Inferior parietal cortex (tissue), 1 donor: Measurements from ENCODE around the gene GRID2IP.

Experiments used
- DNase-seq: peaks from one replicate; pipeline ENCODE4 v3.0.0-alpha.2; 2016; ENCODE audit errors: extremely low spot score

Gene GRID2IP

DNA sequence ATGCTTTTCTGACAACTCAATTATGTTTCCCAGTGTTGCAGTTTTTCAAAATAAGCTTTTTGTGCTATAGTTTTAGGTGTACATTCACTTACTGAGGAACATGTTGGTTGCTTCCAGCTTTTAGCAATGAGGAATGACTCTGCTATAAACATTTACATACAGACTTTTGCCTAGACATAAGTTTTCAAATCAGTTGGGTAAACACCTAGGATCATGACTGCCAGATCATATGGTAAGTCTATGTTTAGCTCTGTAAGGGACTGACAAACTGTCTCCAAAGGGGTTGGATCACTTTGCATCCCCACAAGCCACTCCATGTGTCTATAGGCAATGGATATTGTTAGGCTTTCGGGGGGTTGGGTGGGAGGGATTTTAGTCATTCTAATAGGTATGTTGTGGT, 10.8 kb upstream of the GRID2IP start:
- DNase-seq: no peak

DNA sequence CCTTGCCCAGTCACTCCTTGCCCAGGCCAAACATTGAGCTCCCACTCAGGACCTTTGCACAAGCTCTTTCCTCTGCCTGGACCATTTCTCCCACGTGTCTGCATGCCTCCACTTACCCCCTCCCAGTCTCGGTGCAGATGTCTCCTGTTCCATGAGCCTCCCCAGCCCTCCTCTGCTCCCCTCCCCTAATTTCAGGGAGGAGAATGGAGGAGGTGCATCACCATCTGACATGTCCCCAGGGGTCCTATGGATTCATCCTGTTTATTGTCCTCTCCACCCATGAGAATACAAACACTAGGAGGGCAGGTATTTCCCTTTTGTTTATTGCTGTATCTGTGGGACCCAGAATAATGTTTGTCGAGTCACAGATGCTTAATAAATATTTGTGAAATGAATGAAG, 8.6 kb upstream of the GRID2IP start:
- no peak for DNase-seq

DNA sequence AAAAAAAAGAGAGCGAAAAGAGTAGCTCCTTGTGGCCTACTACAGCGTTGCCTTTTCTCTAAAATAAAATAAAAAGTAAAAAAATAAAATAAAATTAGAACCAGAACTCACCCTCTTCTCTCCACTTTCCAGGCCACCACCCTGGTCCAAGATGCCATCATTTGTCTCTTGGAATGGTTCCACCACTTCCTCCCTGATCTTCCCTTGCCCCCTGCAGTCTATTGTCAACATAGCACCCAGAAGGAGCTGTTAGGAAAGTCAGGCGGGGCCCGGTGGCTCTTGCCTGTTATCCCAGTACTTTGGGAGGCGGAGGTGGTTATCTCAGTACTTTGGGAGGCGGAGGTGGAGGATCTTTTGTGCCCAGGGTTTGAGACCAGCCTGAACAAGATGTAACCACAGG, 7.6 kb upstream of the GRID2IP start:
- DNase-seq: no peak

DNA sequence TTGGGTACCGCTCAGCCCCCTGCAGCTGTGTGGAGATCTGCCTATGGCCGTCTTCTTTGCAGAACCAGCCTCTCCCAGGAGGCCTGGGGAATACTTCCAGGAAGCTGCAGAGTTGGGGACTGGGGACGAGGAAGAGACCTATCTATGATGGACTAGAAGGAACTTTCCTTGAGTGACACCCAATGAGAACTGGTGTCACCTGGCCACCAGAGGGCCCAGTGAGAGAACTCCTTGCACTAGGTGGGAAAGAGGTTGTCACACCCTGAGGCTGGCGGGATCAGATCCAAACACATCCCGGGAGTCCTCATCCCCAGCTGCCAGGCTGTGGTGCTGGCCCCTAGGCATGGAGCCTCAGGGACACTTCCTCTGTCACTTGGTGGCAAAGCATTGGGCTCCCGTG, 4.9 kb upstream of the GRID2IP start:
- DNase-seq: no peak

DNA sequence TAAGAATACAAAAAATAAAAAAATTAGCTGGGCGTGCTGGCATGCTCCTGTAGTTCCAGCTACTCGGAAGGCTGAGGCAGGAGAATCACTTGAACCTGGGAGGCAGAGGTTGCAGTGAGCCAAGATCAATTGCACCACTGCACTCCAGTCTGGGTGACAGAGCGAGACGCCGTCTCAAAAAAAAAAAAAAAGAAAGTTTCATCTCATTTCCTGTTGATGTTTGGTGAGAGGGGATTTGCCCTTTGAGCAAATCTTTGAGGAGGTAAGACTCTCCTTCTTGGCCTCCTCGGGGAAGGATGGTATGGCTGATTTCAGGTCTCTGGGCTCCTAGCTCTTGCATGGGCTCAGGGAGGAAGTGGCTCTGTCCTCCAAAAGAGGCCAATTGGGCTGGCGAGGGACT, 3.6 kb upstream of the GRID2IP start:
- DNase-seq: no peak

DNA sequence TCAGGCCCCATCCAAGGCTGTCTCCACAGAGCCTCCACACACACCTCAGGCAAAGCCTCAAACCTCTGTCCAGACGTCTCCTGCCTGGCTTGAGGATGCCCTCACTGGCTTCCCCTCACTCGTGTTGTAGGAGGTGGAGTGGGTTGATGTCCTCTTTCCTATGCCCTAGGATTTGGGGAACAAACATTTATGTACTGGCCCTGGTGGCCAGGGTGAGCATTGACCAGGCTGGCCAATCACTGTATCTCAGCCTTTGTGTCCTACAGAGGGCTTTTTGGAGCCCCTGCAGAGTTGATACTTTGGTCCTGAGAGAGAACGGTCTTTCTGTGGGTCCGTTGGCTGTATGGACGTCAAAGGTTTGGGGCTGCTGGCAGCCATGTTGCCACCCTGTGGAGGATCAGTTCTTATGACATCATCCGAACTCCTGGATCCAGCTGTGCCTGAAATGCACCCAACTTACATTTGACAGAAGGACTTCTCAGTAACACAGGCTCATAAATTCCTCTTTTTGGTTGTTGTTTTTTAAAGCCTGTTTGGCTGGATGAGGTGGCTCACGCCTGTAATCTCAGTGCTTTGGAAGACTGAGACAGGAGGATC, 2.3 kb upstream of the GRID2IP start:
- no peak for DNase-seq

DNA sequence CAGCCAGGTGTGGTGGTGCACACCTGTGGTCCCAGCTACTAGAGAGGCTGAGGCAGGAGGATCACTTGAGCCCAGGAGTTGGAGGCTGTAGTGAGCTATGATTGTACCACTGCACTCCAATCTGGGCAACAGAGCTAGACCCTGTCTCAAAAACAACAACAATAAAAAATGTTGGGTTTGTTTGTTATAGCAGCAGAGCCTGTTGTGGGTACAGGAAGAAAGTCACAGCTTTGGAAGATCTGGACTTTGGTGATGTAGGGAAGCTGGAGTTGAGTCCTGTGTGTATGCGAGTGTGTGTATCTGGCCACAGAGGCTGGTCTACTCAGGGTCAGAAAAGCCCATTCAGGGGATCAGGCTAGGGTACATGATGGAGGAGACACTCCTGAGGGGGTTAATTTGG, 3.9 kb downstream of the GRID2IP start:
- no peak for DNase-seq

DNA sequence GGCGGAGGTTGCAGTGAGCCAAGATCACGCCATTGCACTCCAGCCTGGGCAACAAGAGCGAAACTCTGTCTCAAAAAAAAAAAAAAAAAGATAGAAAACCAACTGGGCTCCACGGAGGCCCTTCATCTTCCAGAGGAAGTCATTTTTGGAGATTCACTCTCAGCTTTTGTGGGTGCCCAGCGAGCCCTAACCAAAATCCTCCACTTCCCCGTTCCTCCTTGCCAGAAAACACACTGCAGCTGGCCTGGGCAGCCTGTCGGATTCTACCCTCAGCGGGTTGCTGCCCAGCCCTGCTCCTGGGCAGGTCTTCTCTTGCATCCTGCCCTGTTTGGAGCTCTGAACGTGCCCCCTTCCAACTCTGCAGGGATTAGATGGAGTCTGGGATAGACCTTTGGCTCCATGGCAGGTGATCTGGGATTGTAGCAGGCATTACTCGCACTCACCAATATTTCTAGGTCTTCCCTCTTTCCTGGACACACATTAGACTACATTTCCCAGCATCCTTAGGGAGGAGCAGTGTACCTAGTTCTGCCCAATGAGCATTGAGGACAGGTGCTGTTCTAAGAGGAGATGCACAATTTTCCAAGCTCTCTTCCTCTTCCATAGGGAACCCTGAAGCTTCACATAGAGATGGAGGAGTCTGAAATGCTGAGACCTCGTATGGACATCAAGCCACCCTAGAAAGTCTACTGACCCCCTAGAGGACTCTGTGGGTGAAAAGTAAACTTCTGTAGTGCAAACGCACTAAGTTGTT, 4.6 kb downstream of the GRID2IP start:
- DNase-seq: no peak

DNA sequence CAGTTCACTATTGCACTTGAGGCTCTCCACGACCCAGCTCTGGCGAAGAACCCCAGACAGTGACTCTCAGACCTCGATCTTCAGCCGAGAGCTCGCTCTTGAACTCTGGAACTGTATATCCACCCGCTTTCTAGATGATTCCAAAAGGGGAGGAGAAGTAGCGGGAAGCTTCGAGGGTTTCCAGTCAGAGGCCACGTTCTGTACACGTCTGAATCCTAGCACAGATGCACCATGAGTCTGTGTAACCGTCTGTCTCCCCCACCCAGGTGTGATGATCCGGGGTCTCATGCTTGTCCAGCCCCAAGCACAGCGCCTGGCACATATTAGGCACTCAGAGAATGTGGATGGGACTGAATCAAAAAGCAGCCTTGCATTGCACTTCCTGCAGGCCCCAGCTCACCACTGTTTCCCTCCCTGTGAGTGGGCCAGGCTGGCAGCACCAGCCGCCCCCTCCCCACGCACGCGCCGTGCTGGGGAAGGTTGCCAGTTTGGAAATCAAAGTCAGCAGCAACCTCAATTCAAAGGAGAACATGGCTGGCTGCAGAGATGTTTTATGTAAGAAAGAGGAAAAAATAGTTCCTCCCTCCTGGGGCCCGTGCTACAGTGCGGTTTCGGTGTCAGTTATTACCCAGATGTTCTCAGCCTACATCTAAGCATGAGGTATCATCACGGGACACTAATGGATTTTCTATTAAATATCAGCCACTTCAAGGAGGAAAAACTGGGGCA, 5.7 kb downstream of the GRID2IP start:
- no peak for DNase-seq

DNA sequence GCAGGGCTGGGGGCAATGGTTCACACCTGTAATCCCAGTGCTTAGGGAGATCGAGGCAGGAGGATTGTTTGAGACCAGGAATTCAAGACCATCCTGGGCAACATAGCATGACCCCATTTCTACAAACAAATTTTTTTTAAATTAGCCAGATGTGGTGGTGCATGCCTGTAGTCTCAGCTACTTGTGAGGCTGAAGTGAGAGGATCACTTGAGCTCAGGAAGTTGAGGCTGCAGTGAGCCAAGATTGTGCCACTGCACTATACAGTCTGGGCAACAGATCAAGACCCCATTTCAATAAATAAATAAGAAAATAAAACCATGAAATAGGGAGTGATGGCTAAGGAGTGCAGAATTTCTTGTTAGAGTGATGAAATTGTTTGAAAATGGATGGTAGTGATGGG, 8.9 kb downstream of the GRID2IP start:
- no peak for DNase-seq

DNA sequence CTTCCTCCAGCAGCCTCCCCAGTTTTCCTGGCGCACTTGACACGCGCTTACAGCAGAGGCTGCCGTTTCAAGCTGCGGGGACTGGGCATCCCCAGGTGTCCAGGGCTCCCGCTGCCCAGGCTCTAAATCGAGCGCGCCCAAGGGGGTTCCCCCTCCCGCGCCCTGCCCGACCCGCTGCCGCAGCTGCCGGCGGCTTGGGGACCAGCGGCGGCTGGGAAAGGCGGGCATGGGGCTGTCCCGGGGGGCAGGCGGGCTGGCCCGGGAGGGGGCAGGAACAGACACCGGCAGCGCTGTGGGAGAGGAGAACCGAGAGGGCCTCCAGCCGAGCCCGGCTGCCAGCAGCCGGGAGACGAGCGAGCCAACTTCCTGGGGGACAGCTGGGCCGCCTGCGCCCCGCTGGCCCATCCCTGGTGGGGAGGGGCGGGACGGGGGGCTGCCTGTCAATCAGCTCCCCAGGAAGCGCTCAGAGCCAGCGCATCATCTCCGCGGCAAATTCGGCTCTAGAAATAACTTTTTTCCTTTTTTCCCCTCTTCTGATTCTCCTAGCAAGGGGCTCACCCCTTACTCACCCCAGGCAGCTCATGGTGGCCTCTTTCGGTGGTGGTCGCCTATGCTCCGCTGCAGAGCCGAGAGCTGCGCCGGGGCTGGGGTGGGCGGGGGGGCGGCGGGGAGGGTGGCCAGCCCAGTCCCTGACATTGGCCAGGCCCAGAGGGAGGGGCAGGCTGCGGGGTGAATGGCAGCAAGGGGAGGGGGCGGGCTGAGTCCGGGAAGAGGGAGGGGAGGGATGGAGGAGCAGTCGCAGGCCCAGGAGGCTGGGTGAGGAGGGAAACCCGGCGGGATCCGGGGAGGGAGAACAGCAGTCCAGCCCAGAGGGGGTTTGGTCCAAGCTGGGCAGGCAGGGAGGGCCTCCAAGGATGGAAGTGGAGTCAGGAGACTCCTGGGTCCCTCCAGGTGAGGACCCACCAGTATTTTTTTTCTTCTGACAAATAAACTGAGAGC, 14.7 kb downstream of the GRID2IP start:
- DNase-seq: no peak

DNA sequence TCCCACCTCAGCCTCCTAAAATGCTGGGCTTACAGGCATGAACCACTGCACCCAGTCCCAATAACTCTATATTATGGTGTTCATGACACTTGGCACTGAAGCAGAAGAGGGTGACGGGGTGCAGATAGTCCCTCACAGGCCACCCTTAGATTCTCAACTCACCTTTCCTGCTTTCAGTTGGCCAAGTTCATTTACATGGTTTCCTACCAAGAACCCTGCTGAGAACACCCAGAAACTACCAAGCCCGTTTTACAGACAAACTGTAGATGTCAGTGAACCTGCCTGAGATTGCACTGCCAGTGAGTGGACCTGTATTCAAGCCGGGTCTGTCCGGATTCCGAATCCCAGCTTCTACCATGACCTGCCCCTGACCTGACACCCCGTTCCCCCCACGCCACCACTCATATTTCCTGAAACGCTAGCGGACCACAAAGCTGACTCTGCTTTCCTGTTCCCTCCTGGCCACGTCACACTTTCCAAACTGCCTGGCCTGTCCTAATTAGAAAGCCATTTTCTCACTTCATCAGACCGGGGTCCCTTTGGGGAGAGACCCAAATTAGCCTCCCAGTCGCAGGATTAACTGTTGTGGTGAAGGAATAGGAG, 17.3 kb downstream of the GRID2IP start:
- no peak for DNase-seq

DNA sequence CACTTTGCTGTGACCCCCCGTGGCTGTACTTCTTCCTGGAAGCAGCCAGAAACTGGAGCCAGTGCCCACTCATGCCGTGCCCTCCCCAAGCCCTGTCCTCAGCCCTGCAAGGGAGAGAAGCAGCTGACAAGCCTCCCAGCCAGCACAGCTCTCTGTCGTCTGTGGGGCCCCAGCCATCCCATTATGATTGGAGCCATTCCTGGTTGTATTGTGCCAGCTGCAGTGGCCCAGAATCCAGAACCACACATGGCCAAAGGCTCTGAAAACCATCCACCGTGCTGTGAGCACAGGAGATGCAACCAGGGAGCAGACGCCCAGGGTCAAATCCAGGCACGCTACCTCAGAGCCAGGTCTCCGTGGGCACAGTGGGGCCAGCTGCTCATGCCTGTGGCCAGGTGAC, 18.7 kb downstream of the GRID2IP start:
- DNase-seq: no peak

DNA sequence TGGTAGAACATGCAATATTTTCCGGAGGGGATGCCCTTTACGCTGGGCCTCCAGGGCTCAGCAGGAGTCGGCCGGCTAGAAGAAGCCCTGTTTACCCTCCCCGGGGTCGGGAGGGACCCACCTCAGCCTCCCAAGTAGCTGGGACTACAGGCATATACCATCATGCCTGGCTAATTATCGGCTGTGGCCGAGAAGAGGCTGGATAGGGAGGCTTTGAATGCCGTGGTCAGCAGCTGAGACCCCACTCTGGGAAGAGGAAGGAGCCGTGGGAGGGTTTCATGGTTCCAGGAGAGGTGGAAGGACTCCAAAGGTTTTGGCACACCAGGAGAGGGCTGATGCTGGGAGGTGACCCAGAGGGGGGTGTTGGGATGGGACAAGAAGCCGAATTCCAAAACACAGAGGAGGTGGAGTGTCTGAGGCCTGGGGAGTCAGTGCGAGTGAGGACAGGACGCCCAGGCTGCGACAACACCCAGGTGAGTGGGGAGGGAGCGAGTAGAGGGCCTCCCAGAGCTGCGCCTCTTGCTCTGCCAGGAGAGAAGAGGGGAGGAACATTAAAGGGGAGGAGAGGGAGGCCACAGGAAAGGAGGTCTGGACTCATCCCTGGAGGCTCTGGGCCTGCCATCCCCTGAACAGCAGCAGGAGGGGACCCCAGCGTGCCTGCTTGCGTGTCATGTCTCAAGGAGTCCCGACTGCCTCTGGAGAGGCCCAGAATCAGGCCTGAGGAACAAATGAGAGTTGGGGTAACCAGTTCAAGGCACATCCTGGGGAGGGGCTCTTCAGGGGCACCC, 19.6 kb downstream of the GRID2IP start:
- DNase-seq: no peak

DNA sequence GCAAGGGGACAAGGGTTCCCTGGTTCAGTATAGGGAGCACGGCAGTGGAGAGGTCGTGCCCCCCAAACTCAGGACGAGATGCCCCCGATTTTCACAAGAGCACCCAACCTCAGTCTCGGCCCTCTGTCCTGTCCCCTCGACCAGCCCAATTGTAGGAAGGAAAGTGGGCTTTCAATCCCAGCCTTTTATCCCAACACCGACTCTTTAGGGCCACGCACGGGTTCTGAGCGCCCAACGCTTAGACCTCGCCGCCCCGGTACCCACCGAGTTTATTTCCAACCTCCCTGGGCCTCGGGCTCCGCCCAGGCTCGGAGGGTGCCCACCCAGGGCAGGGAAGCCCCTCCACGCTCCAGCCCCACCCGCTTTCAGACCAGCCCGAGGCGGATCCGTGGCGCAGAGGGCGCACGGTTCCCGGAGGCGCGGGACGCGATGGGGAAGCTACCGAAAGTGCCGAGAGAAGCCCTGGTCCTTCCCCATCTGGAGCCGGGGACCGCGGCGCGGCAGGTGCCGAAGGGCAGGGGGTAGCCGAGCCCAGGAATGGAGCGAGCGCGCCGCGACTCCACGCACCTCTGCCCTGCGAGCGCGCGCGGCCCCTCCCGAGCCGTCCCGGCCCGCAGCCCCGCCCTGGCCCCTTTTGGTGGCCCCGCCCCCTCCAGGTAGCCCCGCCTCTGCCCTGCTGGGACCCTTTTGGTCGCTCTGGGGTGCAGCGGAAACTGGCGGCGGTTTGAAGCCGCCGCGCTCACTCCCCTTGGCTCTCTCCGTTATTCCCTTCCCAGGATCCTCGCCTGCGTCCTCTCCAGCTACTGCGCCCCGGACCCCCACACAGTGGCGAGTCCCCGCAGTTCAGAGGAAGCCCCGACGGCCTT, 20.4 kb downstream of the GRID2IP start:
- no peak for DNase-seq

DNA sequence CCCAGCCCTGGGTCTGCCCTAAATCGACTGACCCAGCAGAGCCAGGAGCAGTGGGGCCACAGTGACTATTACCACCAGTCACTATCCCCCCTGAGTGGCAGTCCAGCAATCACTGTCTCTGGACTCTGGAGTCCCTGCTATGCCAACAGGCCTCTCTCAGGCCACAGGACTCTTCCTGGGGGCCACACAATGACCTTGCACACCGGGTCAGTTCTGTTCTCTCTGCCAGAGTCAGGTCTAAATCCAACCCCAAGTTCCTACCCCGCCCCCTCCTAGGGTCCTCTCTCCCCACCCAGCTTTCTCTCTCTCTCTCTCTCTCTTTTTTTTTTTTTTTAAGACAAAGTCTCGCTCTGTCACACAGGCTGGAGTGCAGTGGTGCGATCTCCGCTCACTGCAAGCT, 21.6 kb downstream of the GRID2IP start:
- no peak for DNase-seq

DNA sequence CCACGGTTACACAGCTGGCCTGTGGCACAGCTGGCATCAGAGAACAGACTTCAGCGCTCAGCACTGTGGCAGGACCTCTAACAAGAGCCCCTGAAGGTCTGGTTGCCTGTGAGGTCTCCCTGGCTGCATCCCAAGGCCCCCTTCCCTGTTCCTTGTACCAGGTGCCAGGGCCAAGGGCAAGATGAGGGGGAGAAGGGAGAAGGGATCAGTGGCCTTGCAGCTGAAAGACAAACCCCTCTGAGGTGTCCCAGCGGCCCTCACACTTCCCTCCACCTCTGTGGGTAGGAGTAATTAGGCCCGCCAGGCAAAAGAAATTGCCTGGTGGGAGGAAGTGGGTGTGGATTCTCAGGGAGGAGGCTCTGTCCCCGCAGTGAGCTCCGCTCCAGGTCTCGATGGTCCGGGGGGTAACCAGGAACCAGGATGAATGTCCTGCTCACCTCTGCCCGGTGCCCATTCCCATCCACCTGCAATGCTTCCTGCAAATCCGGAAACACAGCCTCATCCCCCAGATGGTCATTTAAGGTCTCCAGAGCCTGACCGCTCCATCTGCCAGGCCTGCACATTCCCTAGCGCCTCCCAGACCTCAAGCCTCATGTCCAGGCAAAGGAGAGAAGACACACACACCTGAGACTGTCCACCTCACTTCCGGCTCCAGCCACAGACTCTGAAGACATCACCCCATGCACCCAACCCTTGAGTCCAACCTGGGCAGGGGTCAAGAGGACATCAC, 22.7 kb downstream of the GRID2IP start:
- no peak for DNase-seq

DNA sequence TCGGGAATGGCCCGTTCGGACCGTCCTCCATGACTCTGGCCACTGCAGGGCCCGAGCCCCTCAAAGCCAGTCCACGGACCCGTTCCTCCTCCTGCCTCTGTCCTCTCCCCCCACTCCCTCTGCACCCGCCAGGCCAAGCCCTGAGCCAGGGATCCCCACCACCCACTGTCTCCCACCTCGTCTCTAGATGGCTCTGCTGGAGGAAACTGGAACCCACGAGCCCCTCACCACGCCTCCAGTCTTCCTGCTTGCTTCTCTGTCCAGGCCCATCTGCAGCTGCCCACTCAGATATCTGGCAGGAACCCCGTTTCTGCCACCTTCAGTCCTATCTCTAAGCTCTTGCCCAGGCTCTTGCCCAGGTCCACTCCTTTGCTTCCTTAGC, 24.3 kb downstream of the GRID2IP start:
- DNase-seq: no peak
